GM19468 (cell line): ENCODE data around the gene HES6.

ENCODE experiments used
- ATAC-seq: cut with Tn5 transposase; IDR thresholded peaks from one replicate; pipeline ENCODE4 v1.9.1; 2021; ENCODE audit warnings: mild to moderate bottlenecking, moderate library complexity, moderate number of reproducible peaks; ENCODE audit not compliant: unreplicated experiment; ENCODE audit errors: extremely low read depth

Gene HES6

DNA sequence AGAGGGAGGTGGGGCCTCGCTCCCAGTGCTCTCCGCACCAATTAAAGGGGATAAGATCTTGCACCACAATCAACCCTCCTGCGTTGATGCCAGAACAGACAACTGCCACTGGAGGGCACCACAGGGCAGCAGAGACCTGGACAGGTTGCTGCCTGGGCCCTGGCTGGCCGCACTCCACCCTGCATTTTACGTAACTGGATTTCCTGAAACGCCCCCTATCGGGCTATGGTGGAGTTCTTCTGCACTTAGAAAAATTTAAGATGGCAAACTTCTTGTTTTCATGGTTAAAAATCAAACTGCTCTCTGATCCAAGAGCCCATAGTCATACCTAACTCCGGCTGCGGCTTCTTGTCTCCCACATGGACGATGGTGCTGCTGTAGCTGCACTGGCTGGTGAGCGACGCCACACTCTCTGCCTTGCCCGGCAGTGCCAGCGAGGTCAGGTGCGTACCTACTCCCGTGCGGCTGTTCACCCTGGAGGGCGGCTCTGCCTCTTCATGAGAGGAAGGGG, 16.8 kb upstream of the HES6 start:
- ATAC-seq = no peak

DNA sequence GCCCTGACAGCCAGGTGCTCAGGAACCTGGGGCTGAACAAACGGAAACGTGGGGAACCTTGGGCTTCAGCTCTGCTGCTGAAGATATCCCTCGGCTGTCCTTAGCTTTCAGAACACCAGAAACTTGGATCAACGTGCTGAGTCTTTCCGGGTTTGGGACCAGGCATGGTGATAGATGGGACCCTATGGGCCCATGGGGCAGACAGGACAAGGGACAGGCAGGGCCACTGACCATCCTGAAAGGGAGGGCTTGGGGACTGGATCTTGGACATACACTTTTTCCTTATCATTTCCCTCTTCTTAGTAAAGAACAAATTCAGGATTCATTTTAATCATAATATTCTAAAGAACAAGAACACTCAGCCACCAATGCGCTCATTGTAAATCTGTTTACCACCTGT, 16.3 kb upstream of the HES6 start:
- ATAC-seq = no peak

GRCh38 chr2:238255636-238256035, 15.8 kb upstream of the HES6 start:
- no peak for ATAC-seq

DNA sequence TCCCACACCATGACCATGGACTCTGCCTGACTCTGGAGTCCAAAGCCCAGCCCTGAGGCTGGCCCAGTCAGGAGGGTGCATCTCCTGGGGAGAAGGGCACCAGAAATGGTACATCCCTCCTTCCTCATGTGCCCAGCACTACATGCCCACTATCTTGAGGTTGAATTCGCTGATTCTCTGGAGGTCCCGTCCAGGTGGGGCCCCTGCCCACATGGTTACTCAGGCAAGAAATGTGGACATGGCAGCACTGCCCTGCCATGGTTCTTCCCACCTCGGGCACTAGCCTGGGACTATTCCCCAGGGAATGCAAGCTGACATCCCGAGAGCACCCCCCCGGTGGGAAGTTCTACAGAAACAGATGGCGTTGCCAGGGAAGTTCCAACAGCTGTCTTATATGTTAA, 15.3 kb upstream of the HES6 start:
- no peak for ATAC-seq

DNA sequence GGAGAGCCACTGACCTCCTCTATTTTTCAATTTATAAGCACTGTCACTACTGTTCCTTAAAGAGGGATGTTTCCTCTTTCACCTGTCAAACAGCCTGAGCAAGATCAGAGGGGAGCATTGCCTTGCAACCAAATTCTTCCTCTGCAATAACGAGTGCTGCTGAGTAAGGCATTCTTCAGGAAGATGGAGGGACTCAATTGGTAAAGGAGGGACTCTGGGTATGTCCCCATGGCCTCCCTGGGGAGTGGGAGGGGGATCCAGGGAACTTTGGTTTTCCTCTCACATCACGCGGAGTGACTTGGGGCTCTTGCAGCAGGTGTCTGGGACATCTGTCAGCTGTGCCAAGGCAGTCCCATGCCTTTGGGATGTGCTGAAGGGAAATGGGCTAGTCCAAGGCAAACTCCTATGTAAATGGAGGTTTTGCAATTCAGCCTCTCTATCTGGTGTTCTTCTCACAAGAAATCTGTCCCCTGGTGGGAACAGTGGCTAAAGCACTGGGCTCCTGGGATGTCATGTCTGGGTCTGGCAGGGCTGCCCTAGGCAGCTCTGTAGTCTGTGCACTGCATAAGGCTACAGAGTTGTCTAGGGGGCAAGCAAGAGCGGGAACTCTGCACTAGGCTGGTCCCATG, 14.4 kb upstream of the HES6 start:
- ATAC-seq = no peak

DNA sequence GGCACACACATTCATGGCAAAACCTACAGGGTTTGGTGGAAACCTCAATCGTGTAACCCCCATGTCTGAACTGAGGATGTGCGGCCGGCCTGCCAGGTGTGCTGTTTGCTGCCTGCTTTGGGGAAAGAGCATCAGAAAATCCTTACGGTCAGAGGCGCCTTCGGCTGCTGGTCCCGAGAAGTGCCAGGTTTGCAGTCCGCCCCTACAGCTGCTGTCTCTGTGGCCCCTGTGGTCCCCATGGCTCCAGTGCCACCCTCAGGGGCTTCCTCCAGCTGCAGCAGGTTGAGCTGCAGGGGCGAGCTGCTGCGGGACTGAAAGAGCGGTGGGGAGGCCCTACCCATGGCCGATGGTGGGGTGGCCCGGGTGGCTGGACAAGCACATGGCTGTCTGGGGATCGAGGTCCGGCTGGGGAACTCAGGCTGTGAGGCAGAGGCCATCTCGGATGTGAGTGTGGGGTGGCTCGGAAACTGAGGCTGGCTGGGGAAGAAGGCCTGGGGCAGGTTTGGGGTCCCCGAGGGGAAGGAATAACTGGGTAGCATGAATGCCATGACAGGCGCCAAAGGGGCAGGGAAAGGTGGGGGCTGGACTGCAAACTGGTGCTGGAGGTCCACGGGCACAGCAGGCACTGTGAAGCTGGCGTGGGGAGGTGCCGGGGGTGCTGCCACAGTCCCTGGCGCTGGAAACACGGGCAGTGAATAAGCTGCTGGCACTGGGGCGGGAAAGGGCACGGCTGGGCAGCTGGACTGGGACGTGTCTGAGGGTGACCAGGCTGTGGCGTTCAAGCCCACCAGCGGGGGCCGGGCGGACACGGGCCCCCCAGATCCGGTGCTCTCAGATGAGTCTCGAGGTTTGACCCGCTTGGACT, 13.2 kb upstream of the HES6 start:
- ATAC-seq = no peak

- no peak for ATAC-seq
Observed at GRCh38 chr2:238251986-238252385, 12.1 kb upstream of the HES6 start.

GRCh38 chr2:238251331-238251730, 11.5 kb upstream of the HES6 start:
- ATAC-seq = no peak

DNA sequence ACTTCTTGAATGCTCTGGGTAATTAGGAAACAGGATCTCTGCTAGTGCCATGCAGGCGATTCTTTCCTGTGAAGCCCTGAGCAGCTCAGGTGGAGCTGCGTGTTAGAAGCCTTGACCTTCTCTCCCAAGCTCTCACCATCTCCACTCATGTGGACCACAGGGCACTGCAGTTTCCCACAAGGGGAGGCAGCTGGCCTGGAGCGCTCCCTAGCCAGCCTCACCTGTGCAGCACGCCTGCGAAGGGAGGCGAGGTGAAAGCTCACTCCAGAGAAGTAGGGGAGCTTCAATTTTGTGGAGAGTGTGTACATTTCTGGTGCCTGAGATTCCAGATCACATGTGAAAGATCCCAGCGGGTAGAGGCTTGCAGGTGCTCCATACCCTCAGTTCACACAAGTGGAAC, 11.1 kb upstream of the HES6 start:
- no peak for ATAC-seq

DNA sequence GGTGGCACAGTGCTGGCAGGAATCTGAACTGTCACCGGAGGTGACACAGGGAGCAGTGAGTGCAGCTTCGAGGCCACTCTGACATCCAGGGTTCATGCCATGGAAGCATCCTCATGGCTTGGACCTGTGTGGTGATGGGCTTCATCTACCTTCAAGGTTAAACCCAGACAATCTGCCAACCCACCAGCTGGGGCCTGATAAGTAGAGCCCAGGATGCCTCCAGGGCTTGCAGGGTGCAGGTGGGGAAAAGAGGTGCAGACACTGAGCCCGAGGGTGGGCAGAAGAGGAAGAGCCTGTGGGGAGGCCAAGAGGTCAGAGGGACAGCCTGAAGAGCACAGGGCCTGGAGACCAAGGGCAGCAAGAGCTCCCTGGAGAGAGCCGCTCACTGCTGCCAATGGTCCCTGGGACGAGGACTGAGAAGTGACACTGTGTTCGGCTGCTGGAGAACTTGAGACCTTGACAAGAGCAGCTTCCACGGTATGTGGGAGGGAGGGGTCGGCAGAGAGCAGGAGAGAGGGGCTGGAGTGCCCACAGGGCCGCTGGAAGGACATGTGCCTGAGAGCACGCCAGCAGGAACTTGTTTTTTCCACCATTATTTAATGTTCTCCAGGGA, 8.1 kb upstream of the HES6 start:
- ATAC-seq = no peak

- no peak for ATAC-seq
Observed at GRCh38 chr2:238247002-238247822, 7.4 kb upstream of the HES6 start.

GRCh38 chr2:238244151-238244550, 4.3 kb upstream of the HES6 start:
- no peak for ATAC-seq

GRCh38 chr2:238243496-238244076, 3.7 kb upstream of the HES6 start:
- ATAC-seq = no peak

DNA sequence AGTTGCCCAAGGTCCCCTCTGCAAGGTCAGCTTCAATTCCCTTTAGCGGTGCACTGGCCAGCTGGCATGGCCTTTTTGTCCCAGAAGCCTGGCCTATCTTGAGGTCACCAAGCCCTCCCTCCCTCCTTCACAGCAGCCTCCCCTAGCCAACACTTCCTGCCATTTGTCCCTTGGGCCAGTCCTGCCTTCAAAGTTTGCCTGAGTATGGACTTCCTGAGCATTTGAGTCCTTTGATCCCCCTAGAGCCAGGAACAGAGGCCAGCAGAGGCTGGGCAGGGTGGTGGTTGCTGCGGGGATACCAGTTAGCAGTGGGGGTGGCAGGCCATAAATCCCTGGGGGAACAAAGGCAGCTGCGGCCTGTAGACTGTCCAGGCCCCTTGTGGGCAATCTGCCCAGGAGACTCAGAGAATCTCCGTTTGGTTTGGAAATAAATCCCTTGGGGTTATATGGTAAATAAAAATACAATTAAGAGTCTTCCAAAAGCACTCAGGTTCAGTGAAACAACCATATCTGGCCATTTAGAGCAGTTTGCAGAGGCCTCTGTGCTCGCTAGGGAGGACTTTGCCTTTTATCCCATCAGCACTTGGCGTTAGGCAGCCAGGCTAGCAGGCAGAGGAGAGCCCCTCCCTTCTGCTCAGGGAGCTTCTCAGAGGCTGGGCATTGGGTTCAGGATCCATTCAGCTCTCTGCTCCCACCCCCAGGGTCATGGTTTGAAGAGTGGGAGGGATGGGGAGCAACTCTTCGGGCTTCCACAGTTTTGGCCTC, 3.1 kb upstream of the HES6 start:
- no peak for ATAC-seq

- ATAC-seq = no peak
Observed at GRCh38 chr2:238241970-238242369, 2.1 kb upstream of the HES6 start.

DNA sequence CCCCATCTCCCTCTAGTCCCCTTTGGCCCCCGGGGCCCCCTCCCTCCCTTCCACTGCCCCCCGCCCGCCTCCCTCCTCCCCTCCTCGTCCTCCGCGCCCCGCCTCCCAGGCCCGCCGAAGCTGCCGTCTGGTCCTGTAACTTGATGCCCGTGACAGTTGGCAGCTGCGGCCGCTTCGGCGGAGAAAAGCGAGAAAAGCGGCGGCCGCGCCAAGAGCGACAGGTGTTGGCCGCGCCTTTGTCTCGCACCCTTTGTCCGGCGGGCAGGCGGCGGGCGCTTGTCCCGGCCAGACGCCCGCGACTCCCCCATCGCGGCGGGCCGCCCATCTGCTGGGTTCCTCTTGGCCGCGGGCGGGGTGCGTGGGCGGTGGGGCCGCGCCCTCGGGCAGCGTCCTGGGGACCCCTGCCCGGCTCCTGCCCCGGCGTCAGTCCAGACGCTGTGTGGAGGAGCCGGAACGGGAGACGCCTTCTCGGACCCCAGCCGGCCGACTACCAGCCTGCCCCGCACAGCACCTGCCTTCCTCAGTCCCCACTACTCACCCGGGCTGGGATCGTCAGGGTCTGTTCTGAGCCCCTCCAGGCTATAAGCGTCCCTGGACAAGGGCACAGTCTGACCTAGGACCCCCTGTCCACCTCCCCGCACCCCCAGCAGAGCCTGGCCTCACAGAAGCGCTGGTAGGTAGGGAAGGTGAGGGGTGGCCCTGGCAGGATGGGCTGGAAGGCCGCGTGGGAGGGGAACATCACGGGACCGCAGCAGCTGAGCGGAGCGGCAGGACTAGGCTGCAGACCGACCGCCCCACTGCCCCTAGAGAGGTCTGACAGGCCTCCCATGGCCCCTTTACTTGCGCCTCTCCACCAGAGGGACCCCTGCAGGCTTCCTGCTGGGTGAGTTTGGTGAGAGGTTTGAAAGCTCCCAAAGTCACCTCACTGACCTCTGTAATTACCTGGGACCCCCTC, 1.2 kb upstream of the HES6 start:
- ATAC-seq = no peak

GRCh38 chr2:238239543-238239862, 335 bp downstream of the HES6 start:
- no peak for ATAC-seq

- ATAC-seq = no peak
Observed at GRCh38 chr2:238238766-238239542, 884 bp downstream of the HES6 start.
